ENCODE results near the gene APOBEC3A. TPM values are rescaled to one million over a fixed set of nuclear protein-coding genes. Genes with fewer than 3 reads are reported as not detected.
"Not testable (repeated sequence)": the region's sequence is repeated elsewhere in the genome, so short reads cannot be mapped to it uniquely, and the experiment has no call there.

Gene APOBEC3A
- total and polyA plus RNA-seq, 2 donors (not counting 1 experiment from before 2014, with no cell fraction given): 2.8 TPM; not detected in 1

DNA sequence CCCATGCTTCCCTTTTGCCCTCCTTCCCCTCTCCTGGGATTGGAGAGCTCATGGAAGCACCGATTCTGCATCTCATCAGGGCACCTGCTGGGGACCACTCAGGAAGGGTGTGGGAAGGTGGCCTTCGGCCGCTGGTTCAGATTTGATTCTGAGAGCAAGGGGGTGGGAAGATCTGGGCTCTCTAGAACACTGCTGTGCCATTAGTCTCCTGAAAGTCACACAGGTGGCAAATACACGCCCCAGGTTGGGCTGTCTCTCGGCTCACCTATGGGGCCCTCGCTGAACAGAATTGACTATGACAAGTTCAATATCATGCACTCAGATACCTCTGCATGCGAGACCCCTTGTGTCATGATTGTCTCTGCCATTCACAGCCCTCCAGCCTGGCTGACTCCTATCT lies 12.8 kb upstream of the APOBEC3A start:
- H3K27me3 ChIP-seq (replicated peaks in 1 of 4; ENCODE audit: control extremely low read depth in 1 of 4, control insufficient read depth in 3 of 4, insufficient read depth in 4 of 4, low read length in 3 of 4): peaks cover 0 to 25% (median 5%) of the 10 kb centered on the region in 4 experiments

DNA sequence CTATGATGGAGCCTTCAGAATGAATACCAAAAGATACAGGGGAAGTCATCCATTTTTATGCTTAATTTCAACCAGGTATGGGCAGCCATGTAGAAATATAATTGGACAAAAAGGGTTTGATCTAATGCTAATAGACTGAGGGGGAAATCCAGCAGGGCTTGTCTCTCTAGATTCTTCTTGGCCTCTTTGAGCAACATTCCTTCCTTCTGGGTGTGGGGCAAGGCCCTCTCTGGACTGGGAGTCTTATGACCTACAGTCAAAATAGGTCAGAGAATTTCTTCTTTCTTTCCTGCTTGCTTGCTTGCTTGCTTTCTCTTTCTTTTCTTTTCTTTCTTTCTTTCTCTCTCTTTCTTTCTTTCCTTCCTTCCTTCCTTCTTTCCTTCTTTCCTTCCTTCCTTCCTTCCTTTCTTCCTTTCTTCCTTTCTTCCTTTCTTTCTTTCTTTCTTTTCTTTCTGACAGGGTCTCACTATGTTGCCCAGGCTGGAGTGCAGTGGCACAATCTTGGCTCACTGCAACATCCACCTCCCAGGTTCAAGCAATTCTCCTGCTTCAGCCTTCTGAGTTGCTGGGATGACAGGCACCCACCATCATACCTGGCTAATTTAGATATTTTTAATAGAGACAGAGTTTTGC lies 11.6 kb upstream of the APOBEC3A start:
- CTCF ChIA-PET; ATAC-seq (ENCODE audit: low read depth); DNase-seq; H3K9me3 ChIP-seq (ENCODE audit: control extremely low read depth in 1 of 3, control insufficient read depth in 2 of 3, insufficient read depth in 1 of 3, low read length in 2 of 3); intact Hi-C loops (cut with micrococcal nuclease); H3K4me2 ChIP-seq (replicated peaks; ENCODE audit: low read depth, low read length, poor library complexity, severe bottlenecking); POLR2A ChIA-PET; H3K79me2 ChIP-seq (ENCODE audit: control insufficient read depth, insufficient read depth, low read length); H4K20me1 ChIP-seq (ENCODE audit: control insufficient read depth, insufficient read depth, low read length, poor library complexity, severe bottlenecking); H3K9ac ChIP-seq (ENCODE audit: low read length); H3K36me3 ChIP-seq (replicated peaks in 1 of 2; ENCODE audit: control extremely low read depth in 1 of 2, control insufficient read depth in 1 of 2, extremely low read depth in 1 of 2, insufficient read depth in 2 of 2, low read length in 1 of 2); H3K9me3 Mint-ChIP-seq (ENCODE audit: insufficient read depth); H3K4me3 Mint-ChIP-seq; H2AFZ ChIP-seq (ENCODE audit: insufficient read depth, low read depth, low read length, poor library complexity, severe bottlenecking); H3K27ac ChIP-seq (ENCODE audit: low read length in 2 of 2); H3K4me3 ChIP-seq (ENCODE audit: control extremely low read depth in 1 of 5, extremely low read depth in 1 of 5, insufficient read depth in 1 of 5, low read depth in 2 of 5, low read length in 4 of 5); H3K27ac Mint-ChIP-seq: not testable (repeated sequence)
- Mint-ChIP-seq H3K27me3 (peaks cover 48% of the 10 kb centered on the region), H3K4me1 (peaks cover 29% of the 10 kb centered on the region)
- peaks cover 24 to 27% of the 10 kb centered on the region in 2 donors for H3K4me1 ChIP-seq (ENCODE audit: control insufficient read depth in 2 of 2, insufficient read depth in 2 of 2, low read length in 2 of 2)
- peaks cover 0 to 25% (median 5%) of the 10 kb centered on the region in 4 experiments for H3K27me3 ChIP-seq (replicated peaks in 1 of 4; ENCODE audit: control extremely low read depth in 1 of 4, control insufficient read depth in 3 of 4, insufficient read depth in 4 of 4, low read length in 3 of 4)

More for the DNA sequence above, 12.8 kb upstream of the APOBEC3A start:
- POLR2A ChIA-PET: no interaction called here
- no peak overlapping the region for H3K4me2 ChIP-seq (replicated peaks; ENCODE audit: low read depth, low read length, poor library complexity, severe bottlenecking)
- H3K4me1 ChIP-seq (ENCODE audit: control insufficient read depth in 2 of 2, insufficient read depth in 2 of 2, low read length in 2 of 2): peaks cover 24 to 27% of the 10 kb centered on the region in 2 donors
- Mint-ChIP-seq H3K27me3 (peaks cover 48% of the 10 kb centered on the region), H3K27ac (no peak overlapping the region), H3K4me1 (peaks cover 29% of the 10 kb centered on the region), H3K4me3 (no peak overlapping the region), H3K9me3 (ENCODE audit: insufficient read depth) (no peaks in the 10 kb centered on the region)
- DNase-seq: no peak
- H3K9ac ChIP-seq (ENCODE audit: low read length): no peak overlapping the region
- CTCF ChIA-PET: no interaction called here
- no peak overlapping the region for H3K27ac ChIP-seq (ENCODE audit: low read length in 2 of 2)
- no peak overlapping the region for H2AFZ ChIP-seq (ENCODE audit: insufficient read depth, low read depth, low read length, poor library complexity, severe bottlenecking)
- no peak for TF ChIP-seq EZH2 (IDR thresholded peaks at IDR 0.05; ENCODE audit: borderline replicate concordance, insufficient read depth, low read depth, low read length, poor library complexity, severe bottlenecking)
- TF ChIP-seq, protein P1, sequence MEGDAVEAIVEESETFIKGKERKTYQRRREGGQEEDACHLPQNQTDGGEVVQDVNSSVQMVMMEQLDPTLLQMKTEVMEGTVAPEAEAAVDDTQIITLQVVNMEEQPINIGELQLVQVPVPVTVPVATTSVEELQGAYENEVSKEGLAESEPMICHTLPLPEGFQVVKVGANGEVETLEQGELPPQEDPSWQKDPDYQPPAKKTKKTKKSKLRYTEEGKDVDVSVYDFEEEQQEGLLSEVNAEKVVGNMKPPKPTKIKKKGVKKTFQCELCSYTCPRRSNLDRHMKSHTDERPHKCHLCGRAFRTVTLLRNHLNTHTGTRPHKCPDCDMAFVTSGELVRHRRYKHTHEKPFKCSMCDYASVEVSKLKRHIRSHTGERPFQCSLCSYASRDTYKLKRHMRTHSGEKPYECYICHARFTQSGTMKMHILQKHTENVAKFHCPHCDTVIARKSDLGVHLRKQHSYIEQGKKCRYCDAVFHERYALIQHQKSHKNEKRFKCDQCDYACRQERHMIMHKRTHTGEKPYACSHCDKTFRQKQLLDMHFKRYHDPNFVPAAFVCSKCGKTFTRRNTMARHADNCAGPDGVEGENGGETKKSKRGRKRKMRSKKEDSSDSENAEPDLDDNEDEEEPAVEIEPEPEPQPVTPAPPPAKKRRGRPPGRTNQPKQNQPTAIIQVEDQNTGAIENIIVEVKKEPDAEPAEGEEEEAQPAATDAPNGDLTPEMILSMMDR (IDR thresholded peaks at IDR 0.05): no peak
- no peak for ATAC-seq (ENCODE audit: low read depth)
- H3K36me3 ChIP-seq (replicated peaks in 1 of 2; ENCODE audit: control extremely low read depth in 1 of 2, control insufficient read depth in 1 of 2, extremely low read depth in 1 of 2, insufficient read depth in 2 of 2, low read length in 1 of 2): no peaks in the 10 kb centered on the region
- WGBS (ENCODE audit: insufficient coverage): 97% methylated on average over 4 of the region's 7 CpGs
- no peak overlapping the region for H3K4me3 ChIP-seq (ENCODE audit: control extremely low read depth in 1 of 5, extremely low read depth in 1 of 5, insufficient read depth in 1 of 5, low read depth in 2 of 5, low read length in 4 of 5)
- no peaks in the 10 kb centered on the region for H3K79me2 ChIP-seq (ENCODE audit: control insufficient read depth, insufficient read depth, low read length)
- peaks cover 0 to 9% (median 0%) of the 10 kb centered on the region in 3 donors for H3K9me3 ChIP-seq (ENCODE audit: control extremely low read depth in 1 of 3, control insufficient read depth in 2 of 3, insufficient read depth in 1 of 3, low read length in 2 of 3)
- H4K20me1 ChIP-seq (ENCODE audit: control insufficient read depth, insufficient read depth, low read length, poor library complexity, severe bottlenecking): no peaks in the 10 kb centered on the region
- intact Hi-C loops (cut with micrococcal nuclease): no loop called here

All from B cell (primary cell).